G401 (cell line): ENCODE results near the gene EDAR. TPM values are rescaled to one million over a fixed set of nuclear protein-coding genes. Genes with fewer than 3 reads are reported as not detected.

Experiments
- DNase-seq: peaks from one replicate; pipeline ENCODE4 v3.0.0-alpha.2; 2015; ENCODE audit warnings: low spot score
- in situ Hi-C: cut with HindIII; loops from 2 replicates; pipeline ENCODE4 v1.10.0; 2016; ENCODE audit warnings: low sequenced_read_pairs, mixed read lengths
- total RNA-seq: library from RNA; depleted of rRNA; stranded (reverse); fragments of >200 nt; shearing (Covaris generic); gene quantifications from 2 replicates; pipeline ENCODE4 v1.2.3, GENCODE V29; 2014; rRNA removed

The EDAR gene
- total RNA-seq = not detected in 2 replicates

DNA sequence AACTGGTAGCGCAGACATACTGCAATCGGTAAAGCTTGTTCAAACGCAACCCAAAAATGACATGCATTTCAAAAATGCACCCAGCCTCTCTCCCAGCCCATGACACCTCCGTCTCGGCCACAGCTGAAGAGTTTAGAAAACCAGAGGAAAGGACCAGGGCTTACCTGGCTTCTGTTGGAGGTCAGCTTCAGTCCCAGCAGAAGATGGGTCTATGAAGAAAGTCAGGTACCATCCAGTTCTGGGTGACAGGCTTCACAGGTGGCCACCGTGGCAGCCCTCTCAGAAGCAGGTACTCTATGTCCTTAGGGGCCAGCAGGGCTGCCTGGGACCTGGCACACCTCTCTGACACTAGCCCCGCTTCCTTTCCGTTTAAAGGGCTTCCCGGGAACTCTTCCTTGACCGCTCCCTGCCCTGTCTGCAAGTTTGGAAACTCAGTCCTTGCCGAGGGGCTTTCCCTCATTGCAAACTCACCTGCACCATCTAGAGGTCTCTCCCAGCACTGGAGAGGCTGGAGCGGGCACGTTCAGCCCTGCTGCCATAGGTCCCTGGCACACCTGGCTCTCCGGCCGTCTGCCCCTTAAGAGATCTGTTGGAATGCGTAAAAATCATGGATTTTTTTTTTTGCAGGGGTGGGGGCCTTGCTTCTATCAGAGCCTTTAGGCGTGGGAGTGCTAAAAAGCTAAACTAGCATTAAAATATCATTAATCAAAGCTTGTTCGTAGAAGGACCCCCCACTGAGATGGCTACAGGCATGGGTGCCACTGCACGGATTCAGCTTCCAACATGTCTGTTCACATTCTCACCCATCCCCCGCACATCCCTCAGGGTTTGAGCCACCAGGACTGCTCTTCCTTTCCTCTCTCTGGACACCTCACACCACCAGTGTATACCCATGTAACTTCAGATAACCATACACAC lies at the start of gene EDAR:
Gene EDAR, minus strand, starts transcription at position 425 of the 918 bp plus-strand sequence. CDS start 58,206 bp downstream, outside the sequence.
- in situ Hi-C loops = no loop called here
- peak; percentile 20 for DNase-seq

DNA sequence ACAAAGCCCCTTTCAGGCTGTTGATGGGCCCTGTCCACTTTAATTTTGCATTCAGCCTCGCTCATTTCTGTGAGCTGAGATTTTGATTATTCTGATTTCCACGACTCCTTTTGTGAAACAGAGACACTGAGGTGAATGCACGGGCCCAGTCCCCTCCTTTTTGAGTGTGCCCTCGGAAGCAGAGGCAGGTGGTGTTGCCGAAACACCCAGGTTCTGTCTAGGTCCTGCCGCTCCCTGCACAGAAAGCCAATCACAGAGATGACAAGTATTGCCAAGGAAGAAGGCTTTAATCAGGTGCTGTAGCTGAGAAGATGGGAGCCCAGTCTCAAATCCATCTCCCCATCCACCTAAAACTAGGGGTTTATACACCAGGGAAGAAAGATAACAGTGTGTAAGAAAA lies 44.2 kb upstream of the EDAR start:
- in situ Hi-C loops = no loop called here

DNA sequence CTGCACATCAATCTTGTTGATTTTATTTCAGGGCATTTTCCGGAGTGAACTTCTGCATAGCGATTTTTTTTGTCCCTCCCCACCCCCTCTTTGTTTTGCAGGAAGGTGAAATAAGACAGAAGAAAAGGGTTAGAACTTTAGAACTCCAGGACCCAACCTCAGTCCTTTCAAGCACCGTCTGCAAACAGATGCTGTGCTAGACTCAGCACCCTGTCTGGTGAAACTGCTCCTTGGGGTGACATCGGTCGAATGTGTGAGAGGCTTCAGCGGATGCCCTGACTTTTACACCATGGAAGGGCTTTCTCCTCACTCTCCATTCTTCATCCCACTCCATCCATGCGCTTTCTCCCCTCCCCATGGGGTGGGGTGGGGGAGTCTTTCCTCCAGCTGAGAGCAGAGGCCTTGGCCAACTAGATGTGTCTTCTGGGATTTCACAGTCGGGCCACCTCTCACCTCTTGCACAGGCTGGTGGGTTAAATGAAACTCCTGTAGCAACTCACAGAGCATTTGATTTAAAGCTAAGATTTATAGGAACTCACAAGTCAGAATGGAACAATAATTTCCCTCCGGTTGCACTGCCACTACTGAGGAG lies 43.3 kb upstream of the EDAR start:
- DNase-seq = no peak
- in situ Hi-C loops = no loop called here

More for the DNA sequence above, 44.2 kb upstream of the EDAR start:
- DNase-seq = no peak

DNA sequence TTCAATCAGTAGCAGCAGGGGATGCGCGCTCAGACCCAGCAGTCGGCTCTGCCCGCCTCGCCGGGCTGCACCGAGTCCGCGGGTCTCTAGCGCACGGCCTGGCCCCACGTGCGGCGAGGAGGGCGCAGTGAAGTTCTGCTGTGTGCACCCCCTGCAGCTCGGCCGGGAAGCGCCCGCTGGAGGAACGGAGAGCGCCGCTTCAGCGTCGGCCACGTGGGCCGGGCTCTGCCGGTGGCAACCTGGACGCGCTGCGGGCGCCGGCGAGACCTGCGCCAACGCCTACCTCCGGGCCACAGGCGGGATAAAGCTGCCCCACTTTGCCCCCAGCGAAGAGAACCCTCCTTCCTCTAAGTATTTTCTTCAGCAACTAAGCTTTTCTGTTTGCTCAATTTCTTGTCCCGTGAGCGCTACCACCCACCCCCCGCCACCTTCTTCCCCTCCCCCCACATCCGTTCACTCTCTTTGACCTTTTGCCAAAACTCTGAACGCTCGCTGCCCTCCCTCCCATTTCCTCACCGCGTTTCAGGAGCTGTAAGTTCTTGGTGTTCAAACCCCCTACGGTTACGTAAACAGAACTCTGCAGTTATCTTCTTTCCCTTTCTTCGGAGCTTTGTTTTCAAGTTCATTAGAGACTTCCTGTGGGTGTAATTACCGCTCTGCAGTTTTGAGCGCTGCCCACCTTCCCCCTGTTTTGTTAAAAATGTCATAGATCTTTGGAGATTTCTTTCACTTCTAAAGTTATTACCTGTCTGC lies 42.6 kb upstream of the EDAR start:
- in situ Hi-C loops = no loop called here
- no peak for DNase-seq

DNA sequence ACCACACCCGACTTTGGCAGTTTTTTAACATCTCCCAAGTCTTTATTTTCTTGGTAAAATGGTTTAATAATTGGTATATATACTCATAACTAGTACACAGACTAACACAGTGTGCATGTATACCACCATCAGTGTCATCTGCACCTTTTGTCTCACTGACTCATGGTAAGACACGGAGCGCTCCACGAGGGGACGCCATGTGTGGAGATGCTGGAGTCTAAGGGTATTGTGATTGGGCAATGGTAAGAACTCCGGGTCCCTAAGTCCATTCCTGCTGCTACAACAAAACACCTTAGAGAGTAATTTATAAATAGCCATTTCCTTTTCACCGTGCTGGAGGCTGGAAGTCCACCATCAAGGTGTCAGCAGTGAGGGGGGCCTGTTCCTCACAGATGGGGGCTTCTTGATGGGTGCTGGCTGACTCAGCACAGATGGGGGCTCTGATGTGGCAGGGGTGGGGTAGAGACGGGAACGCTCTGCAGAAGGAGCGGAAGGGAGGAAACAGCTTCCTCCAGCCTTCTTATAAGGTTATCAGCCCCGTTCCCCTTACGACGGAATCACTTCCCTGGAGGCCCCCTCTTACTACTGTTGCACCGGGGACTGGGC lies 42.0 kb upstream of the EDAR start:
- in situ Hi-C loops = no loop called here
- DNase-seq = no peak

DNA sequence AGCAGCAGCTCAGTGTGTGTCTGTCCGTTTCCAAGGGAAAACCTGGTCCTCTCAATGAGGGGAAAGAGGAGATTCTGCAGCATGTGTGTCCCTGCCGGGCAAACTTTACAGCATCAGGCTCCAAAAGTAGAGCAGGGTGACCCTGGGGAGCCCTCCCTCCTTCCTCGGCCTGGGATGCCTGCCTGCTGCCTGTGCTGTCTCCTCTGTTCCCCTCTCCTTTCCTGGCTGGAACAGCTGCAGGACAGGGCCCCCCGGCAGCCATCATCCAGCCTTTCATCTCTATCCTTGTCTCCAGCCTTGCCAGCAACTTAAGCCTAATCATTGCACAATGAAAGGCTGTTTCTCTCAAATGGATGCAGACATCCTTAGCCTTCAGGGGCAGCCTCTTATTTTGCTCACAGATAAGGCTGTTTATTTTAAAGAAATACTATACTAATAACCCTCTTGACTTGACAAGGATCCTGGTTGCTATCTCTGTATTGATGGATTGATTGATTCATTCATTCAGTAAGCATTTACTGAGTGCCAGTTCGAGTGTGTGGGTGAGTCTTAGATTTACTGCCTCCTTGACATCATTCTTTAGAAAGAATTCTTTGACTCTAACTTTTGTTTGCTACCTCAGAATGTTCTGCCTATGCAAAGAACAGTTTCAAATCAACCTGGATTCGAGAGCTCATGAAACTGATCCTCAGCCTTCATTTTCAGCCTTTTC lies 40.6 kb upstream of the EDAR start:
- in situ Hi-C loops = no loop called here

DNA sequence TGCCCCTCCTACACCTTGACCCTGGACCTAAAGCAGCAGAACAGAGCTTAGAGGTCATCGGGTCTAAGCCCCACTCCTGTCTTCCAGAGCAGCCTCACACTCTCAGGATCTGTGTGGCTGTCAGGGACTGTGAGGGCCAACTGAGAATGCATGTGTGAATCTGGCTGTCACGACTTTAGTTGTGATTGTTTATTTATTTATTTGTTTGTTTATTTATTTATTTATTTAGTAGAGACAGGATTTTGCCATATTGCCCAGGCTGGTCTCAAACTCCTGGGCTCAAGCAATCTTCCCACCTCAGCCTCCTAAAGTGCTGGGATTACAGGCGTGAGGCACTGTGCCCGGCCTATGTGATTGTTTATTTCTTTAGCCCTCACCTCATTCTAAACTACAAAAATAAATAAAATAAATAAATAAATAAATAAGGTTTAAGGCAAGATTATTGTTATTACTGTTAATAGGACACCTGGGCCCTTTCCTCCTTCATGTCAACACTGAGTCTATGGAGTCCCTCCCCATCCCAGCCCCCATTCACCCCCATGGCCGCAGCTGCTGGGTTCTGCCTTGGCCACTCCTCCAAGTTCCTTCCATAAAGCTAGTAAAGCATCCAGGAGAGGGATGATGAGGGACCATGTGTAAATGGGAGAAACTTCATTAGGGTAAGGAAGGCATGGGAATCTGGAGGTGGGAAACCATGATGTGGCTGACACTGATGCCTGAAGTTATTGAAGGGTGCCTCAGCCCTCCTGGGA lies 39.9 kb upstream of the EDAR start:
- no peak for DNase-seq
- in situ Hi-C loops = no loop called here

More for the DNA sequence above, 40.6 kb upstream of the EDAR start:
- no peak for DNase-seq

DNA sequence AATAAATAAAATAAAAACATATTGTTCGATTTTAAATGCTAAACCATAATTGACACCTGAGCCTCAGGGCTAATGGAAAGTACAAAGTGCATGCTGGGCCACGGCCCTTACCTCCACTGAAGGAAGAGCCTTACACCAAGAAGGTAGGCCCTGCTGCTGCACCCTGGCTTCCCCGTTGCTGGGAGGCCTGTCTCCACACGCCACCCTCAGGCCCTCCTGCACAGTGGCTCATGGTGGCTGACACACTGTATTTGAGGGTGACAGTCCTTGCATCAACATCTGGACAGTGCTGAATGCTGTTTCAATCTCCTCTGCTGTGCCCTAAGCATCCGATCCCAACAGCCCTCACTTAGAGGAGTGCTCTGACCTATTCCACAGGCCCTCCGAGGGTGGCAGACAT lies 39.3 kb upstream of the EDAR start:
- no peak for DNase-seq
- in situ Hi-C loops = no loop called here

DNA sequence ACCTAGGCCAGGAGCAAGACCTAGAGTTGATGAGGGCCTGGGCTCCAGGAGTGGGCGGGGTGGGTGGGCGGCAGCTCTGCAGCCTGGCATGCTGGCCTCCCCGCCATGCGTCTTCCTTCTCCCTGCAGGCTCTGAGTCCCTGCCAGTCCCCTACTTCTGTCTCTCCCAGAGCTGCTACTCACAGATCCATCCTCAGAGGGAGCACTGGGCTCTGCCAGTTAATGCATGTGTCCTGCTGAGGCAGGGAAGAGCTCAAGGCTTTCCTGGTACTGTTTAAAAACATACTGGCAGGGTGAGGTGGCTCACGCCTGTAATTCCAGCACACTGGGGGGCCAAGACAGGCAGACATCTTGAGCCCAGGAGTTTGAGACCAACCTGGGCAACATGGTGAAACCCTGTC lies 38.7 kb upstream of the EDAR start:
- in situ Hi-C loops = no loop called here
- DNase-seq = no peak

DNA sequence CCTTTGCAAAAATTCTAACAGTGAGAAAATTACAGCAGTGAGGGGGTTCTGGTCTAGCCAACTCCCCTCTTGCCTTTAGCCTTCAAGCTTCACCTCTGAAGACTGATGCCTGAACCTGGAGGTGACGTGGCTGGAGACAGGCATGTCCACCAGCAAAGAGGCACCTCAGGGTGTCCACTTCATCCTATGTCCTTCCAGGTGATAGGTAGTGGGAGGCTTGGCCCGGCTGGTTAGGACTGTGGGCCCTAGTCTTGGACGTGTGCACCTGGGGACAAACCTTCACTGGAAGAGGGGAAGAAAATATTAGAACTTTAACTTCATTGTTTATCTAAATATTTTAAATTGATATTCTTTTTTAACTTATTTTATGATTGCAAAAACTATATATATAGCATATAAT lies 35.5 kb upstream of the EDAR start:
- no peak for DNase-seq
- in situ Hi-C loops = no loop called here

DNA sequence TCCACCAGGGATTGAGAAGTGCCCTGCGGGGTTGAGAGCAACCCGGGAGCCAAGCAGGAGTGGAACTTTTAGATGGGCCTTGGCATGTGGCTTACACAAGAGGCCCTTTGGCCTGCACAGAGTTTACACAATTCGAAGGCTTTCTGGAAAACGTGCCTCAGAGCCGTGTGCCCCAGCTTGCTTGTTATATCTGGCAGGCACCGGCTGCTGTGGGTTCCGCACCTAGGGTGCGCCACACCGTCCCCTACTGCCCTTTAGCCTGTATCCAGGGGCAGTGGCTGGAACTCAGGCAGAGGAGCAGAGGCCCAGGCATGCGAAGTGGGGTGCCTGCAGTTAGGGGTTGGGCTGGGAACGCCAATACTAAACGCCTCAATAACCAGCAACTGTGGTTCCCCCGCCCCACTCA lies 32.9 kb upstream of the EDAR start:
- no peak for DNase-seq
- in situ Hi-C loops = no loop called here

DNA sequence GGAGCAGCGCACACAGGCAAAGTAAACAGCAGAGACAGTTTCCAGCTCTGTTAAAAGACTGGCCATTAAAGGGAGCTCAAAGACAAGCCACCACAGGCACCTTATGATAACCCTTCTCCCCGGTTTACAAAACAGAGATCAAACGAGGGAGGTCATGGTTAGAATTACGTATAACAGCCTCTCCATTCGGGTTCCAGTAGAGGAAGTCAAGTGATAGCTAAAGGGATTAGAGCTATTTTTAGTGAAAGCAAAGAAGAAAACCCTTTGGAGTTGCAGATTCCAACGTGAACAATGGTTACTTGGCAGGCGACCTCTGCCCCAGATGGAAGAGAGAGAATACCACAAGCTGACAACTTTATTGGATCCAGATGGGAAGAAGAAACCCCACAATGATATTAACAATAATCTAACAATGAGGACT lies 31.2 kb upstream of the EDAR start:
- in situ Hi-C loops = no loop called here
- no peak for DNase-seq

DNA sequence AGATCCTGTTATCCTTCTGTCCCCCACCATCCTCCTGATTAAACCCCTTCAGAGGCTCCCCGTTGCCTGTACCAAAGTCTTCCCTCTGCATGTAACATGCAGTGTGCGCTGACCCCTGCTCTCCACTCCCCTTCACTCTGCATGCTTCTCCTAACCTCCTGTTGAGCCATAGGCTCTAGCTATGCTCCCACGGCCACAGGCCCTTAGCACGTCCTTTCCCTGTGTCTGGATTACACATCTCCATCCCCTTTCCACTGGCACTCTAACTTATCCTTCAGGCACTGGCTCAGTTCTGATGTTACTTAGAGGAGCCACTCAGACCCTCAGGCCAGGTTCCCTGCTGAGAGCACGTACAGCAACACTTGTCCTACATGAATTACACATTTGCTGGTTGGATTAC lies 29.4 kb upstream of the EDAR start:
- no peak for DNase-seq
- in situ Hi-C loops = no loop called here

DNA sequence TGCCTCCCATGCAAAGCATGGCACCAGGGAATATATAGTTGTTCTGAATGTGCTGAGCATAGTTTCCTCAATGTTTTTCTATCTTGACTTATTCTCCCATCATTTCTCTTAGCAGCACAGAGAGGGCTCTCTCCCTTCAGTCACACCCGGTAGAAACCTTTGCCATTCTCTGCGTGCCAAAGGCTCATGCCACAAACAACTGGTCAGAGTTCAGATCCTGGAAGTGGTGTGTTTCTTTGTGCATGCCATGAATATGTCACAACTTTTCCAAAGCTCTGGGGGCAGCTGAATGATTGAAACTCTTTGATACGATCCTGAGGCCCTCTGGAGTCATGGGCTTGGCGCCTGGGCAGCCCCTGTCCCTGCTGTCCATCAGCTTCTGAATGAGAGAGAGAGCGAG lies 28.0 kb upstream of the EDAR start:
- no peak for DNase-seq
- in situ Hi-C loops = no loop called here

DNA sequence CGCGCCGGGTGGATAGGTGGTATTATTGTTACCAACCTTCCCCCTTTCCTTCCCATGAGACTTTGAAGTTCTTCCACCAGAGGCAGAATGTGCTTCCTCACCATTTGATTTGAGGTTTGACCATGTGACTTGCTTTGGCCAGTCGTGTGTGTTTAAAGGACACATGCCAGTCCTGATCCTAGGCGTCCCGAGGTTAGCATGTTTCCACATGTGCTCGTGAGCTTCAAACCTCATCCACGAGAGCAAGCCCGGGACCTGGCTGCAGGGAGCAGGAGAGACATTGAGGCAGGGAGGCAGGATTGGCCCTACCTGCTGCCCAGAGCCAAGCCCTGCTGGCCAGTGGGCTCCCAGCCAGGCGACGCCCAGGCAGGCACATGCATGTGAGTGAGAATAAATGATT lies 27.4 kb upstream of the EDAR start:
- in situ Hi-C loops = no loop called here
- no peak for DNase-seq

DNA sequence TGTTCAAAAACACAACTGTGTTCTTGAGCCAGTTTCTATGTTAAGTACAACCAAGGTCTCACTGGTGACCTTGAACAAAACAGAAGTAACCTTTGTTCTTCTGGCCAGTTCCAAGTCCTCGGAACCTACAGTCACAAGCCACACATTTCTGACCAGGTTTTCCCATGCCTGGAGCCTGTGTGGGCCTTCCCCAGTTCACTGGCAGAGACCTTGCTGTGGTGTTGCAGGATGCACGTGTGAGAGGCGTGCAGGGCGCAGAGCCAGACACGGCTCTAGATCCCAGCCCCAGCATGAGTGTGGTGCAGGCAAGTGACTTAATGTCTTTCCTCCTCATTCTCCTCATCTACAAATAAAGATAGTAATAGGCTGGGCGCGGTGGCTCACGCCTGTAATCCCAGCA lies 25.5 kb upstream of the EDAR start:
- no peak for DNase-seq
- in situ Hi-C loops = no loop called here

DNA sequence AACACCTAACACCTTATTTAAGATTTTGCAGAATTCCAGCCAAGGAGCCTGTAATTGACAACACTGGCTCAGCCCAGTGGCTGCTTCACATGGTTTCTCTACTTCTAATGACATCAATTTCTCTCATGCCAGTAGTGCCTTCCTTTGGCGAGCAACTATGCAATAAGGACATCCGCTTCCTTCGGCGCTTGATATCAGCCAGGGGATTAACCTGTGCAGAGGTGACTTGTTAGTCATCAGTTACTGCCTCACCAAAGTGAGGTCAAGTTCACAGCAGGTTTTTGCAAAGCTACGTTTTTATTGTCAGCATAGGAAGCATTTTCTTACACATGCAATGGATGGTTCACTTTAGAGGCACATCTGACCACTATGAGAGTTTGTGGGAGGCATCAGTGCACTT lies 24.0 kb upstream of the EDAR start:
- in situ Hi-C loops = no loop called here
- no peak for DNase-seq

DNA sequence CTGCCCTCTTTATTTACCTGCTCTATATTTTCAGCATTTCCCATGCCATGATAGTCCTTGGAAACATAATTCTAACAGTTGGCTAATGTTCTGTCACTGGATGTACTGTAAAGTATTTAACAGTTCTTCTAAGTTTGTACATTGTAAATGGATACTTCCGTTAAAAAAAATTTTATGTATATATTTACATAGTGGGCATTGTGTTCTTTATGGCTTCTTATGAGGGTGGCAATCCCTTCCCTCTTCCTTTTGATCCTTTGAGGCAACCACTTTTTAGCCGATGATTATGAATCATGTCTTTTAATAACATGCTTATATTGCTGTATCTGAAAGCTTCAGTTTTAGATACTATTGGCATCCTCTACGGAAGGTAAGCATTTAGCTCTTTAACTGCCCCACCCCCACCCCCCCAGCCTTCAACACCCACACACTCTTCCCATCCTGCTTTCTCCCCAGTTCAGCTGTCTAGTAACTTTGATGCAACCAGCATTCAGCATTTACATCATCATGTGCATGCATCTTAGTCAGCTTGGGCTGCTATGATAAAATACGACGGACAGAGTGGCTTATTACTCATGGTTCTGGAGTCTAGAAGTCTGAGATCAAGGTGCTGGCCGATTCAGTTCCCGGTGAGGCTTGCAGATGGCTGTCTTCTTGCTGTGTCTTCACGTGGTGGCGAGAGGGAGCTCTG lies 21.0 kb upstream of the EDAR start:
- in situ Hi-C loops = no loop called here

More for the DNA sequence above, 21.0 kb upstream of the EDAR start:
- no peak for DNase-seq
